Heart left ventricle (tissue), 16 donors: ENCODE measurements around the gene USP34. TPM values are rescaled to one million over a fixed set of nuclear protein-coding genes. Genes with fewer than 3 reads are reported as not detected.

Experiments
- ATAC-seq, 4 donors: fragments of 200-7000 bp; cut with Tn5 transposase; one replicate each; pipeline ENCODE4 v1.9.1; 2020 to 2022; ENCODE audit warnings: moderate library complexity in 4 of 4, mild to moderate bottlenecking in 3 of 4, moderate number of reproducible peaks in 1 of 4
- DNase-seq, 5 donors: peaks; one replicate each; pipeline ENCODE4 v3.0.0-alpha.2; 2020
- H3K27ac ChIP-seq, 12 donors: fragments of 200-600 bp; sonication (generic) in 4 of 12; one replicate each; pipeline versions ENCODE4 v1.5.0 to v1.8.0; 2016 to 2022; ENCODE audit warnings: mild to moderate bottlenecking in 2 of 12
- H3K27me3 ChIP-seq, 9 donors: fragments of 200-600 bp; sonication (generic) in 2 of 9; one replicate each; pipeline versions ENCODE4 v1.5.1 to v1.8.0; 2016 to 2022; ENCODE audit warnings: mild to moderate bottlenecking in 3 of 9
- H3K36me3 ChIP-seq, 9 donors: fragments of 200-600 bp; sonication (generic) in 2 of 9; one replicate each; pipeline versions ENCODE4 v1.5.0 to v1.8.0; 2018 to 2022; ENCODE audit warnings: mild to moderate bottlenecking in 2 of 9
- H3K4me1 ChIP-seq, 12 donors: fragments of 200-600 bp; sonication (generic) in 4 of 12; one replicate each; pipeline versions ENCODE4 v1.5.0 to v1.8.0; 2016 to 2022; ENCODE audit warnings: mild to moderate bottlenecking in 3 of 12
- H3K4me3 ChIP-seq, 12 donors: fragments of 200-600 bp; sonication (generic) in 4 of 12; one replicate each; pipeline versions ENCODE4 v1.5.0 to v1.8.0; 2017 to 2022; ENCODE audit warnings: mild to moderate bottlenecking in 9 of 12, moderate library complexity in 4 of 12
- H3K9me3 ChIP-seq, 12 donors: fragments of 200-600 bp; sonication (generic) in 4 of 12; one replicate each; pipeline versions ENCODE4 v1.5.0 to v1.8.0; 2016 to 2022; ENCODE audit warnings: mild to moderate bottlenecking in 1 of 12
- POLR2A ChIP-seq, 2 donors: fragments of 450-650 bp; IDR thresholded peaks; one replicate each; pipeline ENCODE4 v1.6.1; 2017; ENCODE audit warnings: antibody characterized with exemption in 2 of 2, mild to moderate bottlenecking in 2 of 2, moderate library complexity in 2 of 2
- WGBS, 4 donors: extraction: QIAGEN DNeasy Blood & Tissue Kit in 2 of 4; methylation state at CpG; one replicate each; pipeline versions ENCODE4 v1.1.5 to v1.1.7; 2013 to 2018; 5-methylcytosine and 5-hydroxymethylcytosine counted together
- intact Hi-C, 10 donors: fragments of 100-400 bp; cut with DNase I; formaldehyde crosslinking; loops; one replicate each; pipeline versions ENCODE4 v1.11.1 to v1.14.2; 2022
- polyA plus RNA-seq, 2 donors: library from polyadenylated mRNA; stranded (reverse); fragments of 200-250 nt; gene quantifications; one replicate each; pipeline ENCODE4 v1.2.3, GENCODE V29; 2013
- total RNA-seq, 9 donors: library from RNA; depleted of rRNA in 2 of 9; stranded (reverse); fragments of >200 nt in 2 of 9; fragmentation: NEBNext Ultra II Directional in 3 of 9; extraction: Animal tissue kit (Norgen Biotek cat#: 25700) in 3 of 9; gene quantifications; one replicate each; pipeline versions ENCODE4 v1.1.0 to v1.2.4, GENCODE V29; 2016 to 2023
- TF ChIP-seq, protein P1 (sequence below), 12 donors: fragments of 200-600 bp; sonication (generic) in 4 of 12; IDR thresholded peaks; one replicate each; pipeline versions ENCODE4 v1.5.0 to v1.8.0; 2018 to 2022; ENCODE audit warnings: antibody characterized with exemption in 12 of 12, mild to moderate bottlenecking in 5 of 12
- donor health status: ischemic (EF 13 %, LVEDD 7.1; RV severe dilation, severe dysfunction).
- donor health status: healthy with polysubstance abuse.
- donor health status: DM: no; HTN: yes; CAD: no.
- donor health status: DM: no; HTN: no; CAD: no.
- donor health status: ischemic (EF 25% LVEDD 6.9; RV normal size, moderate dysfunction).
- donor health status: ischemic (EF 25% LVEDD 5.7; RV mildly dilated, moderate dysfunction).
- donor health status: healthy.
- donor health status: DM: yes; HTN: yes; CAD: no.
- donor health status: ischemic (EF 35%, LVEDD 5.7; RV mildly dilated, moderate dysfunction).
- donor health status: nonischemic (EF 11% LVEDD 7.7; RV severe dilation, severe dysfunction).
- donor health status: DM: yes; HTN: yes; CAD: no.
- donor health status: PGD.
- donor health status: ischemic (EF 29% LVEDD 5.4; RV normal size, mild dysfunction).
- donor health status: nonischemic (EF 23%, LVEDD 6.1; RV moderate dilation, normal function).

Gene USP34
- total and polyA plus RNA-seq, 11 donors: 33.3 to 82.8 (median 60.6) TPM

DNA sequence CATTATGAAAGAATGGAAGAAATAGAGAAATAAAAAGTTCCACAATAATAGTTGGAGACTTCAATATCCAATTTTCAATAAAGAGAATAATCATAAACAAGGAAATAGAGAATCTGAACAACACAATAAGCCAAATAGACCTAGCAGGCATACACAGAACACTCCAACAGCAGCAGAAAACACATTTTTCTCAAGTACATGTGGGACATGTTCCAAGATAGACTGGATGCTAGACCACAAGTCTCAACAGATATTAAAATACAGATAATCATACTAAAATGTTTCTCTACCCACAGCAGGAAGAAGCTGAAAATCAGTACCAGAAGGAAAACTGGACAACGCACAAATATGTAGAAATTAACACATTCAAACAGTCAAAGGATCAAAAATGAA is 113.9 kb downstream of the USP34 start:
- TF ChIP-seq, protein P1, sequence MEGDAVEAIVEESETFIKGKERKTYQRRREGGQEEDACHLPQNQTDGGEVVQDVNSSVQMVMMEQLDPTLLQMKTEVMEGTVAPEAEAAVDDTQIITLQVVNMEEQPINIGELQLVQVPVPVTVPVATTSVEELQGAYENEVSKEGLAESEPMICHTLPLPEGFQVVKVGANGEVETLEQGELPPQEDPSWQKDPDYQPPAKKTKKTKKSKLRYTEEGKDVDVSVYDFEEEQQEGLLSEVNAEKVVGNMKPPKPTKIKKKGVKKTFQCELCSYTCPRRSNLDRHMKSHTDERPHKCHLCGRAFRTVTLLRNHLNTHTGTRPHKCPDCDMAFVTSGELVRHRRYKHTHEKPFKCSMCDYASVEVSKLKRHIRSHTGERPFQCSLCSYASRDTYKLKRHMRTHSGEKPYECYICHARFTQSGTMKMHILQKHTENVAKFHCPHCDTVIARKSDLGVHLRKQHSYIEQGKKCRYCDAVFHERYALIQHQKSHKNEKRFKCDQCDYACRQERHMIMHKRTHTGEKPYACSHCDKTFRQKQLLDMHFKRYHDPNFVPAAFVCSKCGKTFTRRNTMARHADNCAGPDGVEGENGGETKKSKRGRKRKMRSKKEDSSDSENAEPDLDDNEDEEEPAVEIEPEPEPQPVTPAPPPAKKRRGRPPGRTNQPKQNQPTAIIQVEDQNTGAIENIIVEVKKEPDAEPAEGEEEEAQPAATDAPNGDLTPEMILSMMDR (IDR thresholded peaks at IDR 0.05): no peak
- no peak for TF ChIP-seq POLR2A (IDR thresholded peaks at IDR 0.05)
- intact Hi-C loops: loop anchor here in 2 of 10 donors (10.0 kb wide), 1 partner anchor 118 kb away; the partner anchor contains the start of gene USP34 (in 2 of the 2)
- Histone ChIP-seq H3K9me3 (peaks cover 0 to 22% (median 11%) of the 10 kb centered on the region in 12 donors), H3K4me3 (no peak overlapping the region), H3K27ac (peak overlapping the region in 2 of 12 donors; percentile 28 to 61), H3K27me3 (no peaks in the 10 kb centered on the region), H3K4me1 (peaks cover 0 to 42% (median 17%) of the 10 kb centered on the region in 12 donors), H3K36me3 (peaks cover 0 to 19% (median 3%) of the 10 kb centered on the region in 9 donors)
- 76 to 81% (median 79%) methylated on average over 1 of the region's 1 CpG for WGBS, 4 donors
- DNase-seq: no peak
- no peak for ATAC-seq

DNA sequence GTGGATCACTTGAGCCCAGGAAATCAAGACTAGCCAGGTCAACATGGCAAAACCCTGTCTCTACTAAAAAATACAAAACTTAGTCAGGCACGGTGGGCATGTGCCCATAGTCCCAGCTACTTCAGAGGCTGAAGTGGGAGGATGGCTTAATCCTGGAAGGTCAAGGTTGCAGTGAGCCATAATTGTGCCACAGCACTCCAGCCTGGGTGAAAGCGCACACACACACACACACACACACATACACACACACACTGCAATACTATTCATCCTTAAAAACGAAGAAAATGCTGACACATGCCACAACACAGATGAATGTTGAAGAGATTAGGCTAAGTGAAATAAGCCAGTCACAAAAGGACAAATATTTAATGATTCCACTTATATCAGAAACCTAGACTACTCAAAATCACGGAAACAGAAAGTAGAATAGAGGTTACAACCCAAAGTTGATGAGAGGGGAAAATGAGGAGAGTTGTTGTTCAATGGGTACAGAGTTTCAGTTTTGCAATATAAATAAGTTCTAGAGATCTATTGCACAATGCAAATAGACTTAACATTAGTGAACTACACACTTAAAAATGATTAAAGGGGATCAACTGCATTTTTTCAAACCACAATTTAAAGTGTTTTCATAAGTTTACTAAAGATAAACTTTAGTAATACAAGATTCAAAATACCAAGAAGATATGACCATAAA is 114.5 kb downstream of the USP34 start:
- 55 to 69% (median 60%) methylated on average over 4 of the region's 4 CpGs for WGBS, 4 donors
- intact Hi-C loops: loop anchor here in 2 of 10 donors (10.0 kb wide), 1 partner anchor 118 kb away; the partner anchor contains the start of gene USP34 (in 2 of the 2)
- peaks cover 0 to 39% (median 17%) of the 10 kb centered on the region in 12 donors for H3K4me1 ChIP-seq

DNA sequence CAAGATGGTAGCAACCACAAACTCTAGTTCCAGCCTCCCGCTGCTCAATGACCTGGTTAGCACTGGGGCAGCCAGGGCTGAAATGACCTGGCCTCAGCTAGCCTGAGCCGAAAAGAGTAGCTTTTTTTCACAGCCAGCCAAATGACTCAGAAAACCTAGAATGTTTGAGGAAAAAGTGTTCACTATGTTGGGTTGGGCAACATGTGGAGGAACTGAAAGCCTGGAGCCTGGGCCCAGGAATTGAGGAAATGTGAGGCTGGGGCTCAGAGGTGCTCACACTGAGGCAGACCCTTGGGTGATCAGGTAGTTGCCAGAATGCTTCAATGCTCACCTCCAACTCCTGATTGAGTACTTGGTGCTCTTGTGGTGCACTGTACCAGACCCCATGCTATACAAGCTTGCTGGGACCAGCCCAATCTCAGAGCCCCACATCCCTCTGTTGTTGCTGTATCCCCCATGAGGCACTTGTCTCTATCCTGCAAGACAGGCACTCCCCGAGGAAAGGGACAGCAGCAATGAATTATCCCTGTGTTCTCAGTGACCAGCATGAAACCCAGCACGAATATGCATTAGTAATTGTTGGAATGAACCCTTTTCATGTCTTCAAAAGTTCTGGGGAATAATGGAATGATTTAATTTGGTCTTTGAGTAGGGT is 116.2 kb downstream of the USP34 start:
- peaks cover 0 to 22% (median 11%) of the 10 kb centered on the region in 12 donors for H3K9me3 ChIP-seq
- TF ChIP-seq, protein P1 (IDR thresholded peaks at IDR 0.05): no peak
- TF ChIP-seq POLR2A (IDR thresholded peaks at IDR 0.05): no peak
- DNase-seq (no peak), ATAC-seq (peak in 1 of 4 donors; percentile 24)
- peaks cover 0 to 38% (median 11%) of the 10 kb centered on the region in 9 donors for H3K36me3 ChIP-seq
- H3K27me3 ChIP-seq: no peaks in the 10 kb centered on the region
- no peak overlapping the region for H3K4me3 ChIP-seq
- intact Hi-C loops: loop anchor here in 2 of 10 donors (10.0 kb wide), 1 partner anchor 120 kb away; the partner anchor contains the start of gene USP34 (in 2 of the 2)
- H3K4me1 ChIP-seq: peaks cover 0 to 39% (median 17%) of the 10 kb centered on the region in 12 donors
- no peak overlapping the region for H3K27ac ChIP-seq
- 90 to 97% (median 96%) methylated on average over 4 of the region's 4 CpGs for WGBS, 4 donors

More for the DNA sequence above, 114.5 kb downstream of the USP34 start:
- peak overlapping the region in 3 of 12 donors; percentile 10 to 61 (median 28) for H3K27ac ChIP-seq
- H3K27me3 ChIP-seq: no peaks in the 10 kb centered on the region
- DNase-seq: no peak
- H3K4me3 ChIP-seq: no peak overlapping the region
- TF ChIP-seq, protein P1 (IDR thresholded peaks at IDR 0.05): no peak
- no peak for TF ChIP-seq POLR2A (IDR thresholded peaks at IDR 0.05)
- peak in 2 of 4 donors; percentile 46 to 51 for ATAC-seq
- peaks cover 0 to 22% (median 11%) of the 10 kb centered on the region in 12 donors for H3K9me3 ChIP-seq
- peaks cover 0 to 25% (median 3%) of the 10 kb centered on the region in 9 donors for H3K36me3 ChIP-seq

DNA sequence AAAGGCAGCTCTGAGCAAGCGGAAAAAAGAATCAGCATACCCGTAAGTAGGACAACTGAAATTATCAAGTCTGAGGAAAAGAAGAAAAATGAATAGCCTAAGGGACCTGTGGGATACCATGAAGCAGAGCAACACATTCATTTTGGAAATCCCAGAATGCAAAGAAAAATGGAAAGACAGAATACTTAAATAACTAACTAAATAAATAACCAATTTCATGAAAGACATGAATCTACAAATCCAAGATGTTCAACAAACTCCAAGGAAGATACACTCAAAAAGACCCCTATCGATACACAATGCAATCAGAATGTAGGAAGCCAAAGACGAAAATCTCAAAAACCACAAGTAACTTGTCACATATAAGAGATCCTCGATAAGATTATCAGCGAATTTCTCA is 117.0 kb downstream of the USP34 start:
- Histone ChIP-seq H3K27ac (no peak overlapping the region), H3K27me3 (no peaks in the 10 kb centered on the region), H3K4me1 (peaks cover 0 to 31% (median 14%) of the 10 kb centered on the region in 12 donors), H3K4me3 (no peak overlapping the region), H3K9me3 (peaks cover 0 to 22% (median 11%) of the 10 kb centered on the region in 12 donors), H3K36me3 (peaks cover 0 to 46% (median 18%) of the 10 kb centered on the region in 9 donors)
- intact Hi-C loops: loop anchor here in 2 of 10 donors (10.0 kb wide), 1 partner anchor 121 kb away; the partner anchor contains the start of gene USP34 (in 2 of the 2)
- TF ChIP-seq POLR2A (IDR thresholded peaks at IDR 0.05): no peak
- TF ChIP-seq, protein P1 (IDR thresholded peaks at IDR 0.05): no peak
- DNase-seq (no peak), ATAC-seq (no peak)
- WGBS, 4 donors: 98 to 99% (median 99%) methylated on average over 6 of the region's 6 CpGs
